Measurements from ENCODE around the gene RIC1. TPM values are rescaled to one million over a fixed set of nuclear protein-coding genes. Genes with fewer than 3 reads are reported as not detected.

Gene RIC1
- polyA plus RNA-seq, 1 of the 3 experiments (the other 2 are of a cell fraction), result 21.9 TPM

DNA sequence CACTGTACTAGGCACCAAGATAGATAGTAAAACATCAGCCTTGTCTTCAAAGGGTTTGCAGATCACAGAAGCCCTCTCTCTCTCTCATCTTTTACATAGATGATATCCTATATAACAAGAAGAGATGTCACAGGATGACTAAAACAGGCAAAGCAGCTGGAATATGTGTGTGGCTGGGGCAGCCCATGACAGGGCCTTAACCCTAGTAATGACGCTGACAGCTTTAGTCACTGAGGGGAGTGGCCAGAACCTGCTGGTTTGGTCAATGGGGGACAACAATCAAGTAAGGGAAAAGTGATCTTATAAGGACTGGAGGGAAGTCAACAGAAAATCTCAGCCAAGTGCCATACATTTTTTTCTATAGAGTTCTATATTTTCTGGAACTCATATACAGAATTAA is 41.9 kb upstream of the RIC1 start:
- Histone ChIP-seq H3K4me1 (ENCODE audit: control insufficient read depth in 1 of 2, insufficient read depth in 2 of 2, low read depth in 1 of 2, low read length in 1 of 2) (peaks cover 0 to 15% of the 10 kb centered on the region in 2 experiments; a peak in 2 of 4 replicates), H3K9me2 (no peaks in the 10 kb centered on the region), H4K20me1 (ENCODE audit: insufficient read depth) (no peaks in the 10 kb centered on the region), H3K9ac (peak overlapping the region; percentile 49), H3F3A (replicated peaks; ENCODE audit: insufficient read depth) (peaks cover 34% of the 10 kb centered on the region), H2AFZ (ENCODE audit: low read depth) (peak overlapping the region; percentile 5; the same call in 1 of the 2 replicates), H3K79me2 (ENCODE audit: insufficient read depth) (no peaks in the 10 kb centered on the region), H3K36me3 (replicated peaks in 1 of 2; ENCODE audit: control insufficient read depth in 1 of 2, insufficient read depth in 2 of 2, low read length in 1 of 2) (no peaks in the 10 kb centered on the region), H3K27me3 (ENCODE audit: insufficient read depth) (no peaks in the 10 kb centered on the region), H3K4me3 (ENCODE audit: low read depth in 2 of 2, low read length in 1 of 2) (no peak overlapping the region), H3K4me2 (peak overlapping the region; percentile 32; the same call in 1 of the 2 replicates), H3K27ac (ENCODE audit: low read depth in 2 of 2, low read length in 1 of 2) (peak overlapping the region in 1 of 2 experiments; percentile 86; a peak in 2 of 4 replicates), H3K9me3 (no peaks in the 10 kb centered on the region)
- WGBS (ENCODE audit: low lambda C conversion rate), result 19% methylated on average over 1 of the region's 1 CpG
- TF ChIP-seq, protein P1, sequence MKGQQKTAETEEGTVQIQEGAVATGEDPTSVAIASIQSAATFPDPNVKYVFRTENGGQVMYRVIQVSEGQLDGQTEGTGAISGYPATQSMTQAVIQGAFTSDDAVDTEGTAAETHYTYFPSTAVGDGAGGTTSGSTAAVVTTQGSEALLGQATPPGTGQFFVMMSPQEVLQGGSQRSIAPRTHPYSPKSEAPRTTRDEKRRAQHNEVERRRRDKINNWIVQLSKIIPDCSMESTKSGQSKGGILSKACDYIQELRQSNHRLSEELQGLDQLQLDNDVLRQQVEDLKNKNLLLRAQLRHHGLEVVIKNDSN (IDR thresholded peaks at IDR 0.05; ENCODE audit: borderline replicate concordance, low read depth), result no peak
- no peak for TF ChIP-seq FOXJ3 (CRISPR knock-in tag; IDR thresholded peaks at IDR 0.05)
- no peak for TF ChIP-seq FOXM1 (IDR thresholded peaks at IDR 0.05; ENCODE audit: low read depth)
- TF ChIP-seq RCOR1 (IDR thresholded peaks at IDR 0.05; ENCODE audit: low read length), result no peak
- TF ChIP-seq JUND (IDR thresholded peaks at IDR 0.05), result 0 out of 2 replicates have a peak, but pooled peaks have one; percentile 11
- no peak for TF ChIP-seq FOSL2 (IDR thresholded peaks at IDR 0.05; ENCODE audit: borderline replicate concordance, low read depth)
- TF ChIP-seq, protein P2, sequence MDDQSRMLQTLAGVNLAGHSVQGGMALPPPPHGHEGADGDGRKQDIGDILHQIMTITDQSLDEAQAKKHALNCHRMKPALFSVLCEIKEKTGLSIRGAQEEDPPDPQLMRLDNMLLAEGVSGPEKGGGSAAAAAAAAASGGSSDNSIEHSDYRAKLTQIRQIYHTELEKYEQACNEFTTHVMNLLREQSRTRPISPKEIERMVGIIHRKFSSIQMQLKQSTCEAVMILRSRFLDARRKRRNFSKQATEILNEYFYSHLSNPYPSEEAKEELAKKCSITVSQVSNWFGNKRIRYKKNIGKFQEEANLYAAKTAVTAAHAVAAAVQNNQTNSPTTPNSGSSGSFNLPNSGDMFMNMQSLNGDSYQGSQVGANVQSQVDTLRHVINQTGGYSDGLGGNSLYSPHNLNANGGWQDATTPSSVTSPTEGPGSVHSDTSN (IDR thresholded peaks at IDR 0.05), result peak; percentile 34; the same call in 1 of the 2 replicates
- POLR2A ChIA-PET, result no interaction called here
- no peak for DNase-seq
- CTCF ChIA-PET, result interaction anchor here (0.8 to 4.8 kb wide), 4 partner anchors 13 to 401 kb away, joined by 5 to 51 read pairs (median 26); partner anchors contain the start of genes CD274 and INSL6

DNA sequence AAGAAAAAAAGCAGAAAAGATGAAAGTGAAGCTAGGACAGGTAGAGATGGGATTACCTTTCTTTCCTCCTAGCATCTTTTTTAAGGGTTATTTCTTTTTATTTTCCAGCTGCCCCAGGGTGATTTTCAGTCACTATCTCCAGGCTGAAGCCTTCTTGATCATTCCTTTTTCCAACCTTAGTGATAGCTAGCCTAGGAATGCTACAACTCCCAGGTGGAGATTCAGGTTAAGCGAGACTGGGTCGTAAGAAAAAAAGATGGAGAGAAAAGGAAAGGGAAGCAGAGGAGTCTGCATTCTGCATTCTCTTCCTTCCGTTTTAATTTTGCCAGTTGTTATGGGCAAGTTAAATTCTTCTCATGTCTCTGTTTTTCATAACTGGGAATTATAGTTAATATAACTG is 36.7 kb upstream of the RIC1 start:
- WGBS (ENCODE audit: low lambda C conversion rate), result 94% methylated on average over 3 of the region's 3 CpGs
- ChIA-PET POLR2A (no interaction called here), CTCF (interaction anchor here (1.0 kb wide), 1 partner anchor 81 kb away, joined by 3 read pairs; no protein-coding TSS in a partner anchor)
- no peak overlapping the region for H2AFZ ChIP-seq (ENCODE audit: low read depth)
- no peaks in the 10 kb centered on the region for H3K27me3 ChIP-seq (ENCODE audit: insufficient read depth)
- no peak overlapping the region for H3K4me3 ChIP-seq (ENCODE audit: low read depth in 2 of 2, low read length in 1 of 2)
- H3K4me2 ChIP-seq, result no peak overlapping the region
- H3K9me2 ChIP-seq, result no peaks in the 10 kb centered on the region
- peaks cover 1% of the 10 kb centered on the region for H3F3A ChIP-seq (replicated peaks; ENCODE audit: insufficient read depth)
- H3K27ac ChIP-seq (ENCODE audit: low read depth in 2 of 2, low read length in 1 of 2), result no peak overlapping the region
- no peaks in the 10 kb centered on the region for H3K79me2 ChIP-seq (ENCODE audit: insufficient read depth)
- peaks cover 0 to 2% of the 10 kb centered on the region in 2 experiments; a peak in 1 of 4 replicates for H3K4me1 ChIP-seq (ENCODE audit: control insufficient read depth in 1 of 2, insufficient read depth in 2 of 2, low read depth in 1 of 2, low read length in 1 of 2)
- no peak for DNase-seq
- no peak overlapping the region for H3K9ac ChIP-seq
- no peaks in the 10 kb centered on the region for H4K20me1 ChIP-seq (ENCODE audit: insufficient read depth)
- no peaks in the 10 kb centered on the region for H3K9me3 ChIP-seq
- TF ChIP-seq SMC3 (IDR thresholded peaks at IDR 0.05; ENCODE audit: low read depth, low read length) (no peak), RFX5 (IDR thresholded peaks at IDR 0.05; ENCODE audit: low read length) (no peak), EP300 (IDR thresholded peaks at IDR 0.05; ENCODE audit: borderline replicate concordance in 1 of 2, low read depth in 1 of 2, low read length in 1 of 2) (no peak), JUND (IDR thresholded peaks at IDR 0.05) (no peak), POLR2AphosphoS5 (IDR thresholded peaks at IDR 0.05; ENCODE audit: low read depth, low read length) (no peak), TCF12 (IDR thresholded peaks at IDR 0.05) (no peak), YY1 (IDR thresholded peaks at IDR 0.05; ENCODE audit: low read depth) (no peak), FOXJ3 (CRISPR knock-in tag; IDR thresholded peaks at IDR 0.05) (no peak), NFIC (IDR thresholded peaks at IDR 0.05; ENCODE audit: borderline replicate concordance) (no peak), FOSL2 (IDR thresholded peaks at IDR 0.05; ENCODE audit: borderline replicate concordance, low read depth) (no peak), GABPA (IDR thresholded peaks at IDR 0.05; ENCODE audit: low read depth) (no peak)
- TF ChIP-seq, protein P3, sequence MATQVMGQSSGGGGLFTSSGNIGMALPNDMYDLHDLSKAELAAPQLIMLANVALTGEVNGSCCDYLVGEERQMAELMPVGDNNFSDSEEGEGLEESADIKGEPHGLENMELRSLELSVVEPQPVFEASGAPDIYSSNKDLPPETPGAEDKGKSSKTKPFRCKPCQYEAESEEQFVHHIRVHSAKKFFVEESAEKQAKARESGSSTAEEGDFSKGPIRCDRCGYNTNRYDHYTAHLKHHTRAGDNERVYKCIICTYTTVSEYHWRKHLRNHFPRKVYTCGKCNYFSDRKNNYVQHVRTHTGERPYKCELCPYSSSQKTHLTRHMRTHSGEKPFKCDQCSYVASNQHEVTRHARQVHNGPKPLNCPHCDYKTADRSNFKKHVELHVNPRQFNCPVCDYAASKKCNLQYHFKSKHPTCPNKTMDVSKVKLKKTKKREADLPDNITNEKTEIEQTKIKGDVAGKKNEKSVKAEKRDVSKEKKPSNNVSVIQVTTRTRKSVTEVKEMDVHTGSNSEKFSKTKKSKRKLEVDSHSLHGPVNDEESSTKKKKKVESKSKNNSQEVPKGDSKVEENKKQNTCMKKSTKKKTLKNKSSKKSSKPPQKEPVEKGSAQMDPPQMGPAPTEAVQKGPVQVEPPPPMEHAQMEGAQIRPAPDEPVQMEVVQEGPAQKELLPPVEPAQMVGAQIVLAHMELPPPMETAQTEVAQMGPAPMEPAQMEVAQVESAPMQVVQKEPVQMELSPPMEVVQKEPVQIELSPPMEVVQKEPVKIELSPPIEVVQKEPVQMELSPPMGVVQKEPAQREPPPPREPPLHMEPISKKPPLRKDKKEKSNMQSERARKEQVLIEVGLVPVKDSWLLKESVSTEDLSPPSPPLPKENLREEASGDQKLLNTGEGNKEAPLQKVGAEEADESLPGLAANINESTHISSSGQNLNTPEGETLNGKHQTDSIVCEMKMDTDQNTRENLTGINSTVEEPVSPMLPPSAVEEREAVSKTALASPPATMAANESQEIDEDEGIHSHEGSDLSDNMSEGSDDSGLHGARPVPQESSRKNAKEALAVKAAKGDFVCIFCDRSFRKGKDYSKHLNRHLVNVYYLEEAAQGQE (IDR thresholded peaks at IDR 0.05; ENCODE audit: low read depth, low read length), result no peak
- TF ChIP-seq, protein P4, sequence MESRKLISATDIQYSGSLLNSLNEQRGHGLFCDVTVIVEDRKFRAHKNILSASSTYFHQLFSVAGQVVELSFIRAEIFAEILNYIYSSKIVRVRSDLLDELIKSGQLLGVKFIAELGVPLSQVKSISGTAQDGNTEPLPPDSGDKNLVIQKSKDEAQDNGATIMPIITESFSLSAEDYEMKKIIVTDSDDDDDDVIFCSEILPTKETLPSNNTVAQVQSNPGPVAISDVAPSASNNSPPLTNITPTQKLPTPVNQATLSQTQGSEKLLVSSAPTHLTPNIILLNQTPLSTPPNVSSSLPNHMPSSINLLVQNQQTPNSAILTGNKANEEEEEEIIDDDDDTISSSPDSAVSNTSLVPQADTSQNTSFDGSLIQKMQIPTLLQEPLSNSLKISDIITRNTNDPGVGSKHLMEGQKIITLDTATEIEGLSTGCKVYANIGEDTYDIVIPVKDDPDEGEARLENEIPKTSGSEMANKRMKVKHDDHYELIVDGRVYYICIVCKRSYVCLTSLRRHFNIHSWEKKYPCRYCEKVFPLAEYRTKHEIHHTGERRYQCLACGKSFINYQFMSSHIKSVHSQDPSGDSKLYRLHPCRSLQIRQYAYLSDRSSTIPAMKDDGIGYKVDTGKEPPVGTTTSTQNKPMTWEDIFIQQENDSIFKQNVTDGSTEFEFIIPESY (IDR thresholded peaks at IDR 0.05; ENCODE audit: borderline replicate concordance, low read depth), result no peak
- TF ChIP-seq, protein P1 (IDR thresholded peaks at IDR 0.05; ENCODE audit: borderline replicate concordance, low read depth), result no peak
- TF ChIP-seq, protein P5, sequence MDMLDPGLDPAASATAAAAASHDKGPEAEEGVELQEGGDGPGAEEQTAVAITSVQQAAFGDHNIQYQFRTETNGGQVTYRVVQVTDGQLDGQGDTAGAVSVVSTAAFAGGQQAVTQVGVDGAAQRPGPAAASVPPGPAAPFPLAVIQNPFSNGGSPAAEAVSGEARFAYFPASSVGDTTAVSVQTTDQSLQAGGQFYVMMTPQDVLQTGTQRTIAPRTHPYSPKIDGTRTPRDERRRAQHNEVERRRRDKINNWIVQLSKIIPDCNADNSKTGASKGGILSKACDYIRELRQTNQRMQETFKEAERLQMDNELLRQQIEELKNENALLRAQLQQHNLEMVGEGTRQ (IDR thresholded peaks at IDR 0.05; ENCODE audit: borderline replicate concordance, low read depth, low read length), result no peak
- no peaks in the 10 kb centered on the region for H3K36me3 ChIP-seq (replicated peaks in 1 of 2; ENCODE audit: control insufficient read depth in 1 of 2, insufficient read depth in 2 of 2, low read length in 1 of 2)

All from SK-N-SH (cell line).